ENCODE data around the gene LHPP. TPM values are rescaled to one million over a fixed set of nuclear protein-coding genes. Genes with fewer than 3 reads are reported as not detected.

Gene LHPP
- total and polyA plus RNA-seq, 4 experiments from 2014 or later, result 17.9 to 22.4 (median 19.2) TPM

- ChIA-PET CTCF (ENCODE audit: partially characterized antibody) (no interaction called here), POLR2A (ENCODE audit: partially characterized antibody) (no interaction called here)
- Histone ChIP-seq H3K9me3 (ENCODE audit: control insufficient read depth in 1 of 2, low read length in 2 of 2) (no peaks in the 10 kb centered on the region), H3K27me3 (ENCODE audit: insufficient read depth, low read length) (no peaks in the 10 kb centered on the region), H3K27ac (ENCODE audit: low read depth, low read length) (no peak overlapping the region), H3K4me1 (ENCODE audit: insufficient read depth, low read length) (no peaks in the 10 kb centered on the region), H3K4me3 (ENCODE audit: low read length in 2 of 2) (no peak overlapping the region), H3K36me3 (ENCODE audit: insufficient read depth, low read length) (no peaks in the 10 kb centered on the region)
- Mint-ChIP-seq H3K27ac (no peak overlapping the region), H3K4me1 (peaks cover 4 to 6% (median 5%) of the 10 kb centered on the region in 4 donors), H3K36me3 (no peaks in the 10 kb centered on the region), H3K4me3 (no peak overlapping the region), H3K9me3 (peaks cover 0 to 2% (median 0%) of the 10 kb centered on the region in 8 donors), H3K27me3 (no peaks in the 10 kb centered on the region)
- intact Hi-C loops (cut with micrococcal nuclease), result no loop called here
- no peak for DNase-seq
These were observed 143.4 kb downstream of the LHPP start for GRCh38 chr10:124605001-124605370.

GRCh38 chr10:124605481-124605855 lies 143.8 kb downstream of the LHPP start:
- H3K4me3 Mint-ChIP-seq, result peak overlapping the region in 1 of 8 donors; percentile 42
- no peak overlapping the region for H3K4me3 ChIP-seq (ENCODE audit: low read length in 2 of 2)

GRCh38 chr10:124605856-124606812 lies 144.5 kb downstream of the LHPP start:
- H3K27me3 ChIP-seq (ENCODE audit: insufficient read depth, low read length), result no peaks in the 10 kb centered on the region
- peaks cover 0 to 2% (median 0%) of the 10 kb centered on the region in 8 donors for H3K9me3 Mint-ChIP-seq
- intact Hi-C loops (cut with micrococcal nuclease), result no loop called here
- H3K4me1 Mint-ChIP-seq, result peaks cover 4 to 10% (median 8%) of the 10 kb centered on the region in 4 donors
- H3K36me3 ChIP-seq (ENCODE audit: insufficient read depth, low read length), result no peaks in the 10 kb centered on the region
- no peak overlapping the region for H3K27ac ChIP-seq (ENCODE audit: low read depth, low read length)
- no peaks in the 10 kb centered on the region for H3K36me3 Mint-ChIP-seq
- no peaks in the 10 kb centered on the region for H3K27me3 Mint-ChIP-seq
- ChIA-PET POLR2A (ENCODE audit: partially characterized antibody) (no interaction called here), CTCF (ENCODE audit: partially characterized antibody) (no interaction called here)
- DNase-seq, result no peak
- H3K9me3 ChIP-seq (ENCODE audit: control insufficient read depth in 1 of 2, low read length in 2 of 2), result no peaks in the 10 kb centered on the region
- peaks cover 5% of the 10 kb centered on the region for H3K4me1 ChIP-seq (ENCODE audit: insufficient read depth, low read length)
- H3K27ac Mint-ChIP-seq, result no peak overlapping the region
- no peak overlapping the region for H3K4me3 Mint-ChIP-seq
- no peak overlapping the region for H3K4me3 ChIP-seq (ENCODE audit: low read length in 2 of 2)

More at GRCh38 chr10:124605481-124605855, 143.8 kb downstream of the LHPP start:
- POLR2A ChIA-PET (ENCODE audit: partially characterized antibody), result no interaction called here
- H3K36me3 ChIP-seq (ENCODE audit: insufficient read depth, low read length), result no peaks in the 10 kb centered on the region
- H3K4me1 Mint-ChIP-seq, result peaks cover 4 to 7% (median 6%) of the 10 kb centered on the region in 4 donors
- intact Hi-C loops (cut with micrococcal nuclease), result no loop called here
- no peaks in the 10 kb centered on the region for H3K27me3 ChIP-seq (ENCODE audit: insufficient read depth, low read length)
- no peak overlapping the region for H3K27ac ChIP-seq (ENCODE audit: low read depth, low read length)
- peak overlapping the region in 2 of 7 donors; percentile 31 to 62 for H3K27ac Mint-ChIP-seq
- no peak for DNase-seq
- H3K9me3 ChIP-seq (ENCODE audit: control insufficient read depth in 1 of 2, low read length in 2 of 2), result no peaks in the 10 kb centered on the region
- peaks cover 0 to 2% (median 0%) of the 10 kb centered on the region in 8 donors for H3K9me3 Mint-ChIP-seq
- CTCF ChIA-PET (ENCODE audit: partially characterized antibody), result no interaction called here
- H3K27me3 Mint-ChIP-seq, result no peaks in the 10 kb centered on the region
- no peaks in the 10 kb centered on the region for H3K36me3 Mint-ChIP-seq
- H3K4me1 ChIP-seq (ENCODE audit: insufficient read depth, low read length), result no peaks in the 10 kb centered on the region

- Mint-ChIP-seq H3K4me1 (peaks cover 6 to 17% (median 14%) of the 10 kb centered on the region in 4 donors), H3K27ac (peak overlapping the region in 3 of 7 donors; percentile 41 to 47 (median 41)), H3K27me3 (no peaks in the 10 kb centered on the region), H3K9me3 (peaks cover 0 to 2% (median 0%) of the 10 kb centered on the region in 8 donors), H3K36me3 (no peaks in the 10 kb centered on the region), H3K4me3 (no peak overlapping the region)
- CTCF ChIA-PET (ENCODE audit: partially characterized antibody), result no interaction called here
- Histone ChIP-seq H3K36me3 (ENCODE audit: insufficient read depth, low read length) (no peaks in the 10 kb centered on the region), H3K27me3 (ENCODE audit: insufficient read depth, low read length) (no peaks in the 10 kb centered on the region), H3K4me1 (ENCODE audit: insufficient read depth, low read length) (peaks cover 12% of the 10 kb centered on the region), H3K27ac (ENCODE audit: low read depth, low read length) (no peak overlapping the region), H3K9me3 (ENCODE audit: control insufficient read depth in 1 of 2, low read length in 2 of 2) (no peaks in the 10 kb centered on the region), H3K4me3 (ENCODE audit: low read length in 2 of 2) (no peak overlapping the region)
- POLR2A ChIA-PET (ENCODE audit: partially characterized antibody), result no interaction called here
- intact Hi-C loops (cut with micrococcal nuclease), result no loop called here
- DNase-seq, result no peak
These were observed 145.2 kb downstream of the LHPP start for GRCh38 chr10:124606822-124607221.

GRCh38 chr10:124607693-124608092 lies 146.1 kb downstream of the LHPP start:
- peaks cover 11 to 26% (median 21%) of the 10 kb centered on the region in 4 donors for H3K4me1 Mint-ChIP-seq
- DNase-seq, result no peak
- no peak overlapping the region for H3K27ac ChIP-seq (ENCODE audit: low read depth, low read length)
- no peaks in the 10 kb centered on the region for H3K9me3 ChIP-seq (ENCODE audit: control insufficient read depth in 1 of 2, low read length in 2 of 2)
- intact Hi-C loops (cut with micrococcal nuclease), result no loop called here
- H3K9me3 Mint-ChIP-seq, result peaks cover 0 to 2% (median 0%) of the 10 kb centered on the region in 8 donors
- CTCF ChIA-PET (ENCODE audit: partially characterized antibody), result no interaction called here
- H3K4me1 ChIP-seq (ENCODE audit: insufficient read depth, low read length), result peaks cover 20% of the 10 kb centered on the region
- H3K36me3 Mint-ChIP-seq, result no peaks in the 10 kb centered on the region
- H3K36me3 ChIP-seq (ENCODE audit: insufficient read depth, low read length), result no peaks in the 10 kb centered on the region
- H3K27ac Mint-ChIP-seq, result peak overlapping the region in 1 of 7 donors; percentile 30
- POLR2A ChIA-PET (ENCODE audit: partially characterized antibody), result no interaction called here
- H3K4me3 ChIP-seq (ENCODE audit: low read length in 2 of 2), result no peak overlapping the region
- H3K27me3 Mint-ChIP-seq, result no peaks in the 10 kb centered on the region
- no peak overlapping the region for H3K4me3 Mint-ChIP-seq
- no peaks in the 10 kb centered on the region for H3K27me3 ChIP-seq (ENCODE audit: insufficient read depth, low read length)

GRCh38 chr10:124608093-124608721 lies 146.6 kb downstream of the LHPP start:
- intact Hi-C loops (cut with micrococcal nuclease), result no loop called here
- H3K4me1 Mint-ChIP-seq, result peaks cover 11 to 28% (median 22%) of the 10 kb centered on the region in 4 donors
- ChIA-PET POLR2A (ENCODE audit: partially characterized antibody) (no interaction called here), CTCF (ENCODE audit: partially characterized antibody) (interaction anchor here (1.2 kb wide), 1 partner anchor 111 kb away, joined by 3 read pairs; no protein-coding TSS in a partner anchor)
- Histone ChIP-seq H3K9me3 (ENCODE audit: control insufficient read depth in 1 of 2, low read length in 2 of 2) (no peaks in the 10 kb centered on the region), H3K36me3 (ENCODE audit: insufficient read depth, low read length) (no peaks in the 10 kb centered on the region), H3K27me3 (ENCODE audit: insufficient read depth, low read length) (no peaks in the 10 kb centered on the region), H3K4me3 (ENCODE audit: low read length in 2 of 2) (no peak overlapping the region), H3K4me1 (ENCODE audit: insufficient read depth, low read length) (peaks cover 26% of the 10 kb centered on the region), H3K27ac (ENCODE audit: low read depth, low read length) (no peak overlapping the region)
- no peak overlapping the region for H3K4me3 Mint-ChIP-seq
- no peaks in the 10 kb centered on the region for H3K27me3 Mint-ChIP-seq
- DNase-seq, result no peak
- H3K9me3 Mint-ChIP-seq, result peaks cover 0 to 2% (median 0%) of the 10 kb centered on the region in 8 donors
- no peak overlapping the region for H3K27ac Mint-ChIP-seq
- H3K36me3 Mint-ChIP-seq, result no peaks in the 10 kb centered on the region

GRCh38 chr10:124609698-124610097 lies 148.1 kb downstream of the LHPP start:
- Histone ChIP-seq H3K4me3 (ENCODE audit: low read length in 2 of 2) (no peak overlapping the region), H3K27ac (ENCODE audit: low read depth, low read length) (no peak overlapping the region), H3K27me3 (ENCODE audit: insufficient read depth, low read length) (no peaks in the 10 kb centered on the region), H3K4me1 (ENCODE audit: insufficient read depth, low read length) (peaks cover 36% of the 10 kb centered on the region), H3K36me3 (ENCODE audit: insufficient read depth, low read length) (no peaks in the 10 kb centered on the region), H3K9me3 (ENCODE audit: control insufficient read depth in 1 of 2, low read length in 2 of 2) (no peaks in the 10 kb centered on the region)
- no peak overlapping the region for H3K4me3 Mint-ChIP-seq
- H3K27me3 Mint-ChIP-seq, result no peaks in the 10 kb centered on the region
- ChIA-PET CTCF (ENCODE audit: partially characterized antibody) (interaction anchor here (0.7 to 1.2 kb wide), 3 partner anchors 69 to 132 kb away, joined by 3 read pairs; no protein-coding TSS in a partner anchor), POLR2A (ENCODE audit: partially characterized antibody) (interaction anchor here (1.1 kb wide), 1 partner anchor 132 kb away, joined by 3 read pairs; no protein-coding TSS in a partner anchor)
- peaks cover 0 to 2% (median 0%) of the 10 kb centered on the region in 8 donors for H3K9me3 Mint-ChIP-seq
- intact Hi-C loops (cut with micrococcal nuclease), result no loop called here
- H3K27ac Mint-ChIP-seq, result peak overlapping the region in 2 of 7 donors; percentile 75 to 87
- H3K4me1 Mint-ChIP-seq, result peaks cover 17 to 38% (median 30%) of the 10 kb centered on the region in 4 donors
- H3K36me3 Mint-ChIP-seq, result no peaks in the 10 kb centered on the region
- DNase-seq, result no peak

Measured in CD4-positive, alpha-beta memory T cell (primary cell).